Measurements from ENCODE around the gene TMEM240. TPM values are rescaled to one million over a fixed set of nuclear protein-coding genes. Genes with fewer than 3 reads are reported as not detected.
"Not testable (repeated sequence)": the region's sequence is repeated elsewhere in the genome, so short reads cannot be mapped to it uniquely, and the experiment has no call there.

The TMEM240 gene
- total RNA-seq, 1 experiment from 2014 or later, result 0.87 TPM

DNA sequence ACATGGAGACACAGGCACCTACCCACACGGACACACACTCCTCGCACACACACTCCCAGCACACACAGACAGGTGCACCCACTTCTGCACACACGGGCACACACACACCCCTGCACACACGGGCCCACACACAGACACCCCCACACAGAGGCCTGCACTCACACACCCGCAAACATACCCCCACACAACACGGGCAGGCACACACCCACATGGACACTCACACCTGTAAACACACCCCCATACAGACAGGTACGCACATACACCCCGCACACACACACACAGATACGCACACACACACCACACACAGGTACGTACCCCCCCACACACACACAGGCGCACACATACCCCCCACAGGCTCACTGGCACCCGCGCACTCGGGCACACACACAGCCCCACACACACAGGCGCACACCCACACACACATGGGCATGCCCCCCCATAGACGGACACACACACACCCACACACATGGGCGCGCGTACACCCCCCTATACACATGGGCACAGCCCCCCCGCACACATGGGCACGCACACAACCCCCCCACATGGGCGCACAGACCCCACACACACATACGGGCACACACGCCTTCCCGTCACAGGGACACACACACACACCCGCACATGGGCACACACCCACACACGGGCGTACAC is 22.3 kb downstream of the TMEM240 start:
- no peak for TF ChIP-seq EZH2phosphoT487 (IDR thresholded peaks at IDR 0.05; ENCODE audit: borderline replicate concordance, low read length)
- no peak for TF ChIP-seq EZH2 (IDR thresholded peaks at IDR 0.05; ENCODE audit: low read length, unreplicated experiment)
- TF ChIP-seq, protein P1, sequence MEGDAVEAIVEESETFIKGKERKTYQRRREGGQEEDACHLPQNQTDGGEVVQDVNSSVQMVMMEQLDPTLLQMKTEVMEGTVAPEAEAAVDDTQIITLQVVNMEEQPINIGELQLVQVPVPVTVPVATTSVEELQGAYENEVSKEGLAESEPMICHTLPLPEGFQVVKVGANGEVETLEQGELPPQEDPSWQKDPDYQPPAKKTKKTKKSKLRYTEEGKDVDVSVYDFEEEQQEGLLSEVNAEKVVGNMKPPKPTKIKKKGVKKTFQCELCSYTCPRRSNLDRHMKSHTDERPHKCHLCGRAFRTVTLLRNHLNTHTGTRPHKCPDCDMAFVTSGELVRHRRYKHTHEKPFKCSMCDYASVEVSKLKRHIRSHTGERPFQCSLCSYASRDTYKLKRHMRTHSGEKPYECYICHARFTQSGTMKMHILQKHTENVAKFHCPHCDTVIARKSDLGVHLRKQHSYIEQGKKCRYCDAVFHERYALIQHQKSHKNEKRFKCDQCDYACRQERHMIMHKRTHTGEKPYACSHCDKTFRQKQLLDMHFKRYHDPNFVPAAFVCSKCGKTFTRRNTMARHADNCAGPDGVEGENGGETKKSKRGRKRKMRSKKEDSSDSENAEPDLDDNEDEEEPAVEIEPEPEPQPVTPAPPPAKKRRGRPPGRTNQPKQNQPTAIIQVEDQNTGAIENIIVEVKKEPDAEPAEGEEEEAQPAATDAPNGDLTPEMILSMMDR (conservative IDR thresholded peaks at IDR 0.05; ENCODE audit: low read depth, low read length), result no peak
- intact Hi-C loops (cut with micrococcal nuclease), result no loop called here
- Histone ChIP-seq H3K36me3 (ENCODE audit: low read depth, low read length) (peaks cover 33% of the 10 kb centered on the region), H3K27me3 (ENCODE audit: low read length) (no peaks in the 10 kb centered on the region), H3K27ac (ENCODE audit: low read length) (no peak overlapping the region), H3K9me2 (replicated peaks; ENCODE audit: low read length) (no peaks in the 10 kb centered on the region), H4K20me1 (ENCODE audit: low read length) (peaks cover 5% of the 10 kb centered on the region; the same call in 1 of the 2 replicates), H3K9me3 (ENCODE audit: low read length) (no peaks in the 10 kb centered on the region), H3K4me2 (ENCODE audit: low read length) (no peak overlapping the region), H3K9ac (ENCODE audit: low read length) (no peak overlapping the region), H3K79me2 (ENCODE audit: low read length) (peaks cover 31% of the 10 kb centered on the region), H2AFZ (ENCODE audit: low read length) (no peak overlapping the region), H3F3A (ENCODE audit: low read length, unreplicated experiment) (no peaks in the 10 kb centered on the region), H3K4me3 (ENCODE audit: low read length) (no peak overlapping the region), H3K4me1 (ENCODE audit: insufficient read depth, low read length) (no peaks in the 10 kb centered on the region)
- POLR2A ChIA-PET (ENCODE audit: unreplicated experiment), result no interaction called here
- BruUV-seq (replicated peaks), result no TSS peak
- ATAC-seq (no peak), DNase-seq (no peak)
- CTCF ChIA-PET, result no interaction called here

DNA sequence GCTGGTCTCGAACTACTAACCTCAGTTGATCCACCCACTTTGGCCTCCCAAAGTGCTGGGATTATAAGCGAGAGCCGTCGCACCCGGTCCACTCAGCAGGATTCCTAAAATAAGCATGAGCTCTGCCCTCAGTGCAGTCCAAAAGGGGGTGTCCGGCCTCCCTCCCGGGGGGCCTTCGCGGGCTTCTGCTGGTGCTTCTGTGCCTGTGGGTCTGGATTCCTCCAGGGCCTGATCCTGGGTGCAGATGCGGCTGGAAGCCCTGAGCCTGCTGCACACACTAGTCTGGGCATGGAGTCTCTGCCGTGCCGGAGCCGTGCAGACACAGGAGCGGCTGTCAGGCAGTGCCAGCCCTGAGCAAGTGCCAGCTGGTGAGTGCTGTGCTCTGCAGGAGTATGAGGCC is 23.5 kb downstream of the TMEM240 start:
- BruUV-seq (replicated peaks); H3K4me2 ChIP-seq (ENCODE audit: low read length); H3K4me3 ChIP-seq (ENCODE audit: low read length); H3K4me1 ChIP-seq (ENCODE audit: insufficient read depth, low read length); H3K27me3 ChIP-seq (ENCODE audit: low read length); H3K9me2 ChIP-seq (replicated peaks; ENCODE audit: low read length); CTCF ChIA-PET; H2AFZ ChIP-seq (ENCODE audit: low read length); POLR2A ChIA-PET (ENCODE audit: unreplicated experiment); DNase-seq; H4K20me1 ChIP-seq (ENCODE audit: low read length); H3K9me3 ChIP-seq (ENCODE audit: low read length); H3F3A ChIP-seq (ENCODE audit: low read length, unreplicated experiment); H3K9ac ChIP-seq (ENCODE audit: low read length); intact Hi-C loops (cut with micrococcal nuclease); ATAC-seq; H3K27ac ChIP-seq (ENCODE audit: low read length): not testable (repeated sequence)
- Histone ChIP-seq H3K79me2 (ENCODE audit: low read length) (peaks cover 38% of the 10 kb centered on the region), H3K36me3 (ENCODE audit: low read depth, low read length) (peaks cover 32% of the 10 kb centered on the region)

DNA sequence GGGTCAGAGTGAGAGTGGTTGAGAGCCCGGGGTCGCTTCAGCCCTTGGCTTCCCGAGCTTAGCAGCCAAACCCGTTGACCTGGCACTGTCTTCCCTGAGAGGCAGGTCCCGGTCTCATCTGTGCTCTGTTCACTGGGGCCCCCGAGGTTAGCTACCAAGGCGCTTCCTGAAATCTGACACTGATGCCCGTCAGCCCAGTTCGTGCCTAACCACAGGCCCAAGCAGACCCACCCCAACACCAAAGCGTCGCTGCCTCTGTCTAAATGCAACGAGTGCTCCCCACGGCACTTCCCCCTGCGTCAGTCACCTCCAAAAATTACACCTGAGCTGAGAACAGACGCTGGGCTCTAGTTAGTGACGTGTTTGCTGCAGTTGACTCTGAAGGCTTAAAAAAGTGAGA is 26.0 kb downstream of the TMEM240 start:
- H3F3A ChIP-seq (ENCODE audit: low read length, unreplicated experiment); intact Hi-C loops (cut with micrococcal nuclease); H3K9me2 ChIP-seq (replicated peaks; ENCODE audit: low read length); BruUV-seq (replicated peaks); CTCF ChIA-PET; H3K9me3 ChIP-seq (ENCODE audit: low read length); H3K27me3 ChIP-seq (ENCODE audit: low read length); H3K9ac ChIP-seq (ENCODE audit: low read length); H3K4me1 ChIP-seq (ENCODE audit: insufficient read depth, low read length); H3K27ac ChIP-seq (ENCODE audit: low read length); H2AFZ ChIP-seq (ENCODE audit: low read length); H4K20me1 ChIP-seq (ENCODE audit: low read length); POLR2A ChIA-PET (ENCODE audit: unreplicated experiment): not testable (repeated sequence)
- peak; percentile 33 for DNase-seq
- Histone ChIP-seq H3K4me3 (ENCODE audit: low read length) (peak overlapping the region; percentile 91), H3K36me3 (ENCODE audit: low read depth, low read length) (peaks cover 20% of the 10 kb centered on the region), H3K79me2 (ENCODE audit: low read length) (peaks cover 50% of the 10 kb centered on the region), H3K4me2 (ENCODE audit: low read length) (peak overlapping the region; percentile 81)
- ATAC-seq, result peak; percentile 27

DNA sequence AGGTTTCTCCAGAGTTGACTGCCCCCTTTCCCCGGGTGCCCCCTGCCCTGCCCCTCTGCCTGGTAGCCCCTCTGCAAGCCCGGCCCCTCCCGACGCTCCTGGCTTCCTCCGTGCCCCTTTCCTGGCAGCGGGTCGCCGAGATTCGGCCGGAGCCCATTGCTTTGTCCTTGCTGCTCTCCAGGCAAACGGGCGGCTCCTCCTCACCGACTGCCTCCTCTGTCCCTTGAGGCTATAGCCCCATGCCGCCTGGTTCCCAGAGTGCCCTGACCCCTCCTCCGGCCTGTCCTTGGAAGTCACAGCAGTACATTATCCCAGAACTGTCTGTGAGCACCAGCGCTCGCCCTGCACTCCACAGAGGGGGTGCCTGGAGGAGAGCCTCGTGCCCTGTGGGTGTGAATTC is 26.7 kb downstream of the TMEM240 start:
- H3F3A ChIP-seq (ENCODE audit: low read length, unreplicated experiment); H4K20me1 ChIP-seq (ENCODE audit: low read length); H3K9me2 ChIP-seq (replicated peaks; ENCODE audit: low read length); BruUV-seq (replicated peaks); DNase-seq; H3K27me3 ChIP-seq (ENCODE audit: low read length); intact Hi-C loops (cut with micrococcal nuclease); H3K27ac ChIP-seq (ENCODE audit: low read length); POLR2A ChIA-PET (ENCODE audit: unreplicated experiment); H2AFZ ChIP-seq (ENCODE audit: low read length); CTCF ChIA-PET; H3K4me1 ChIP-seq (ENCODE audit: insufficient read depth, low read length); H3K9me3 ChIP-seq (ENCODE audit: low read length): not testable (repeated sequence)
- H3K4me3 ChIP-seq (ENCODE audit: low read length), result peak overlapping the region; percentile 91
- peaks cover 20% of the 10 kb centered on the region for H3K36me3 ChIP-seq (ENCODE audit: low read depth, low read length)
- H3K4me2 ChIP-seq (ENCODE audit: low read length), result peak overlapping the region; percentile 81
- peaks cover 50% of the 10 kb centered on the region for H3K79me2 ChIP-seq (ENCODE audit: low read length)
- peak; percentile 2 for ATAC-seq
- peak overlapping the region; percentile 95 for H3K9ac ChIP-seq (ENCODE audit: low read length)

DNA sequence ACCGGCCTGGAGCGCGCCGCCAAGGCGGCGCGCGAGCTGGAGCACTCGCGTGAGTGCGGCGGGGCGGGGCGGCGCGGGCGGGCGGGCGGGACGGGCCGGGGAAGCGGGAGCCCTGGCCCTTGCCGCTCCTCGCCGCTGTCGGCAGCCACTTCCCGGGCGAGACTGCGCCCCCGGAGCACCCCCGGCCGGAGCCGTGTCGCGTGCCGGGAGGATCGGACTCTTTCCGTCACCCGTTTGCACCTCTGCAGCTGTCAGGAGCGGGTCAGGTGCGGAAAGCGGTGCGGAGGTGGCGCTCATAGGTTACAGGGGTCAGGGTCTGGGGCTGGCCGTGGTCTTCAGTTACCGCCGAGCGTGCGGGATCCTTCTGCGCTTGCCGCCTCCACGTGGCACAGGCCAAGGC is 28.0 kb downstream of the TMEM240 start:
- H3K9me2 ChIP-seq (replicated peaks; ENCODE audit: low read length); CTCF ChIA-PET; H3K27me3 ChIP-seq (ENCODE audit: low read length); POLR2A ChIA-PET (ENCODE audit: unreplicated experiment); H3F3A ChIP-seq (ENCODE audit: low read length, unreplicated experiment); H4K20me1 ChIP-seq (ENCODE audit: low read length); H3K27ac ChIP-seq (ENCODE audit: low read length); DNase-seq; intact Hi-C loops (cut with micrococcal nuclease); H3K9me3 ChIP-seq (ENCODE audit: low read length); H2AFZ ChIP-seq (ENCODE audit: low read length); BruUV-seq (replicated peaks); H3K4me1 ChIP-seq (ENCODE audit: insufficient read depth, low read length): not testable (repeated sequence)
- H3K4me2 ChIP-seq (ENCODE audit: low read length), result peak overlapping the region; percentile 82
- peak; percentile 12 for ATAC-seq
- peak overlapping the region; percentile 91 for H3K4me3 ChIP-seq (ENCODE audit: low read length)
- H3K36me3 ChIP-seq (ENCODE audit: low read depth, low read length), result peaks cover 13% of the 10 kb centered on the region
- H3K9ac ChIP-seq (ENCODE audit: low read length), result peak overlapping the region; percentile 95
- peaks cover 50% of the 10 kb centered on the region for H3K79me2 ChIP-seq (ENCODE audit: low read length)

Data from PC-3 (cell line).